ENCODE measurements around the gene TMSB15A. TPM values are rescaled to one million over a fixed set of nuclear protein-coding genes. Genes with fewer than 3 reads are reported as not detected.
A peak's percentile ranks its signal among the peaks of the same experiment; 100 is the strongest.
"Not testable (repeated sequence)": the region's sequence is repeated elsewhere in the genome, so short reads cannot be mapped to it uniquely, and the experiment has no call there.

Gene TMSB15A
- total RNA-seq, 8 experiments from 2014 or later, result 4.5 to 378 (median 186) TPM; not detected in 2

DNA sequence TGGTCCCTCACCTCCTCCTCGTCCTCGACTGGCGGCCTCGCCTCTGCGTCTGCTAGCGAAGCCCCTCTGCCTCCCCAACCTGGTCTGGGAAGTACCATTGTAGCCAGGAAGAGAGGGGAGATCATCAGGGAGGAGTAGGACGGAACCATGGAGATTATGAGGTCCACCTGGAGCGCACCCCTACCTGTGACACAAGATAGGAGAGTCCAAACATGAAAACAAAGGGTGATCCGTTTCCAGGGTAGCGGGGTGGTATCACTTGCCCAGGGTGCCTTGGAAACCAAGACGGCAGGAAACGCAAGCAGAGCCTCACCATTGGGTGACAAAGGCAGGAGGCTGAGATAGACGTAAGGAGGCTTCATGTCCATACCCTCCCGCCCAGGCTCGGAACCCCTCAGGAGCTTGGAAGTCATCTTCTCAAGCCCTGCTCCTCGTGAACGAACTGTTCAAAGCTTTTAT is 44.7 kb downstream of the TMSB15A start, which contains the start of gene TCP11X2:
Gene TCP11X2, minus strand, starts transcription at position 51 of the 459 bp plus-strand sequence.
- ATAC-seq (replicated peaks in 6 of 8), result peak in 3 of 8 experiments; percentile 31 to 68 (median 68)
- H3K4me1 ChIP-seq (replicated peaks in 1 of 2); H3K27ac ChIP-seq; in situ Hi-C loops (cut with MboI; ENCODE audit: low pct_unique_long_range_greater_than_20kb in 2 of 9, low sequenced_read_pairs in 9 of 9, unreplicated experiment in 9 of 9); H3K4me3 ChIP-seq: not testable (repeated sequence)
- WGBS, 10 experiments, result no CpG with 5 or more reads among the region's 17 CpGs

- H3K27ac ChIP-seq; H3K4me3 ChIP-seq; in situ Hi-C loops (cut with MboI; ENCODE audit: low pct_unique_long_range_greater_than_20kb in 2 of 9, low sequenced_read_pairs in 9 of 9, unreplicated experiment in 9 of 9); H3K4me1 ChIP-seq (replicated peaks in 1 of 2): not testable (repeated sequence)
- ATAC-seq (replicated peaks in 6 of 8), result peak in 2 of 8 experiments; percentile 22 to 36
- no CpG with 5 or more reads among the region's 3 CpGs for WGBS, 10 experiments
Measured at GRCh38 chrX:102470215-102470614, 46.3 kb downstream of the TMSB15A start.

Other genes with a start within 250 kb of the TMSB15A start
- not detected for gene NXF2B, start 76.7 kb downstream of the TMSB15A start, total RNA-seq
- gene TCP11X2, start 44.9 kb downstream of the TMSB15A start, total RNA-seq, result not detected
- 10 to 100 TPM in 7 of 8 experiments, 1 to 10 TPM in 1; 9.1 to 36.3 (median 20.7) TPM for gene ARMCX5, start 82.8 kb upstream of the TMSB15A start, total RNA-seq
- 10 to 100 TPM in 5 of 8 experiments, 1 to 10 TPM in 3; 3.2 to 34.7 (median 16.4) TPM for gene GPRASP1, start 134.7 kb upstream of the TMSB15A start, total RNA-seq
- gene GPRASP2, start 195.7 kb upstream of the TMSB15A start, total RNA-seq, result 10 to 100 TPM in 7 of 8 experiments, 1 to 10 TPM in 1; 9.5 to 68.0 (median 52.6) TPM
- gene GPRASP3, start 204.0 kb upstream of the TMSB15A start, total RNA-seq, result 10 to 100 TPM in 1 of 8 experiments, 1 to 10 TPM in 7; 1.3 to 10.9 (median 7.7) TPM

Data from motor neuron (in vitro differentiated cells).